K562 (cell line): Measurements from ENCODE around the gene DNAJA1. TPM values are rescaled to one million over a fixed set of nuclear protein-coding genes. Genes with fewer than 3 reads are reported as not detected.

ENCODE experiments used
- ATAC-seq: fragments of 200-7000 bp; cut with Tn5 transposase; 3 replicates; pipeline ENCODE4 v1.9.1; 2020; ENCODE audit warnings: moderate library complexity
- BruUV-seq: library from RNA; stranded (reverse); fragments of 400-500 nt; replicated peaks from 2 replicates; lab custom pipeline; 2021; lab: Mats Ljungman, UMichigan
- CTCF ChIA-PET: fragments of 300-600 bp; formaldehyde crosslinking; extraction: SDS; loops from one replicate; lab custom pipeline; 2021; ENCODE audit warnings: low intra/inter-chr PET ratio; lab: Yijun Ruan, JAX
- POLR2A ChIA-PET: fragments of 300-600, 350-650 bp; sonication (Branson Sonifier 250); formaldehyde crosslinking; extraction: SDS; loops from one replicate; lab custom pipeline; 2021; ENCODE audit warnings: antibody characterized with exemption, inconsistent platforms; lab: Yijun Ruan, JAX
- DNase-seq, 4 experiments: peaks; one replicate each; pipeline versions ENCODE4 v3.0.0 to v3.0.0-alpha.2; 2011 to 2018; ENCODE audit warnings: low spot score in 3 of 4, mixed read lengths in 3 of 4; ENCODE audit errors: extremely low read depth in 1 of 4
- FAIRE-seq: peaks from 2 replicates; lab custom pipeline; 2011; peaks lifted over from hg19 to GRCh38; lab: Jason Lieb, UNC
- H2AFZ ChIP-seq: 2 replicates; pipeline ENCODE4 v1.6.0; 2011; ENCODE audit warnings: low read depth, low read length, control low read depth, inconsistent platforms
- H3K27ac ChIP-seq: fragments of 200-600 bp; 3 replicates; pipeline ENCODE4 v1.8.0; 2011; ENCODE audit warnings: low read depth, mild to moderate bottlenecking, control low read depth, inconsistent platforms, low read length, moderate library complexity, mixed read lengths; ENCODE audit errors: extremely low read depth
- H3K27me3 ChIP-seq, 2 experiments: fragments of 300-600 bp in 1 of 2; 2 replicates in 1 of 2; 3 replicates in 1 of 2; pipeline versions ENCODE4 v1.6.0 to v1.8.0; 2011; ENCODE audit warnings: inconsistent platforms in 2 of 2, low read length in 2 of 2, mild to moderate bottlenecking in 1 of 2, mixed read lengths in 1 of 2, moderate library complexity in 1 of 2; ENCODE audit not compliant: control insufficient read depth in 2 of 2, insufficient read depth in 2 of 2
- H3K36me3 ChIP-seq: fragments of 300-600 bp; 3 replicates; pipeline ENCODE4 v1.8.0; 2011; ENCODE audit warnings: mild to moderate bottlenecking, low read length, inconsistent platforms; ENCODE audit not compliant: control insufficient read depth, insufficient read depth
- H3K4me1 ChIP-seq, 2 experiments: fragments of 200-600 bp in 1 of 2; replicated peaks in 1 of 2; 2 replicates in 1 of 2; 3 replicates in 1 of 2; pipeline versions ENCODE4 v1.5.1 to v1.8.0; 2011; ENCODE audit warnings: inconsistent platforms in 2 of 2, low read length in 2 of 2, mild to moderate bottlenecking in 1 of 2, mixed read lengths in 1 of 2, moderate library complexity in 1 of 2; ENCODE audit not compliant: control insufficient read depth in 2 of 2, insufficient read depth in 2 of 2
- H3K4me2 ChIP-seq: 2 replicates; pipeline ENCODE4 v1.6.1; 2011; ENCODE audit warnings: low read length, control low read depth, inconsistent platforms, mixed read lengths; ENCODE audit not compliant: insufficient read depth
- H3K4me3 ChIP-seq: fragments of 200-600 bp; sonication (generic), shearing (Covaris generic); 2 replicates; pipeline ENCODE4 v1.5.1; 2016; ENCODE audit warnings: control low read depth, inconsistent platforms
- H3K79me2 ChIP-seq: fragments of 200-600 bp; 3 replicates; pipeline ENCODE4 v1.8.0; 2011; ENCODE audit warnings: low read length, inconsistent platforms; ENCODE audit not compliant: control insufficient read depth, insufficient read depth
- H3K9ac ChIP-seq, 2 experiments: 2 replicates each; pipeline versions ENCODE4 v1.6.0 to v1.6.1; 2011; ENCODE audit warnings: low read depth in 2 of 2, low read length in 2 of 2, control low read depth in 1 of 2, inconsistent platforms in 1 of 2, mild to moderate bottlenecking in 1 of 2, mixed read lengths in 1 of 2; ENCODE audit not compliant: insufficient read depth in 1 of 2
- H3K9me1 ChIP-seq: one replicate; pipeline ENCODE4 v1.6.0; 2011; ENCODE audit warnings: inconsistent platforms, mild to moderate bottlenecking, low read length, moderate library complexity; ENCODE audit not compliant: control insufficient read depth, insufficient read depth
- H3K9me3 ChIP-seq: replicated peaks from 2 replicates; pipeline ENCODE4 v1.5.1; 2011; ENCODE audit warnings: low read depth, low read length, inconsistent platforms; ENCODE audit not compliant: control insufficient read depth, insufficient read depth
- H4K20me1 ChIP-seq: replicated peaks from 2 replicates; pipeline ENCODE4 v1.6.1; 2011; ENCODE audit warnings: low read length, inconsistent platforms, mixed read lengths; ENCODE audit not compliant: control insufficient read depth, insufficient read depth
- CBX8 ChIP-seq: fragments of 200-600 bp; sonication (generic); IDR thresholded peaks from 2 replicates; pipeline ENCODE4 v1.6.1; 2012; ENCODE audit warnings: borderline replicate concordance, mixed run types, low read depth, mild to moderate bottlenecking, moderate library complexity, mixed read lengths, low read length, control low read depth, inconsistent platforms; ENCODE audit not compliant: poor library complexity, severe bottlenecking; ENCODE audit errors: extremely low read depth
- CUX1 ChIP-seq: fragments of 200-800 bp; sonication (Bioruptor generic); IDR thresholded peaks from 2 replicates; pipeline ENCODE4 v1.6.1; 2016; ENCODE audit warnings: missing genetic modification characterization, missing compliant biosample characterization
- E2F5 ChIP-seq: sonication (generic); formaldehyde crosslinking; IDR thresholded peaks from 2 replicates; pipeline ENCODE4 v1.8.0; 2022; ENCODE audit warnings: mild to moderate bottlenecking, missing genetic modification reagents
- EP400 ChIP-seq: fragments of 450-650 bp; IDR thresholded peaks from 2 replicates; pipeline ENCODE4 v1.6.1; 2017; ENCODE audit warnings: antibody characterized with exemption, mild to moderate bottlenecking, moderate library complexity
- POU5F1 ChIP-seq: fragments of 150-350 bp; IDR thresholded peaks from 2 replicates; pipeline ENCODE4 v1.6.1; 2014; ENCODE audit warnings: borderline replicate concordance, low read length, low read depth, mild to moderate bottlenecking; ENCODE audit not compliant: partially characterized antibody
- YBX1 ChIP-seq: fragments of 450-650 bp; IDR thresholded peaks from 2 replicates; pipeline ENCODE4 v1.7.1; 2016; ENCODE audit warnings: mild to moderate bottlenecking
- ZFP36 ChIP-seq: fragments of 150-350 bp; IDR thresholded peaks from 2 replicates; pipeline ENCODE4 v1.6.1; 2018; ENCODE audit warnings: low read length, low read depth; ENCODE audit not compliant: partially characterized antibody
- ZNF143 ChIP-seq: sonication (generic); formaldehyde crosslinking; IDR thresholded peaks from 2 replicates; pipeline ENCODE4 v1.9.0; 2022; ENCODE audit warnings: mild to moderate bottlenecking, missing genetic modification reagents
- ZNF23 ChIP-seq: fragments of 250-450 bp; sonication (Bioruptor Pico); IDR thresholded peaks from 2 replicates; pipeline ENCODE4 v1.4.0; 2020; ENCODE audit warnings: mild to moderate bottlenecking
- WGBS: fragments of 100-300 bp; shearing (Covaris generic); methylation state at CpG from one replicate; pipeline ENCODE4 v1.1.6; 2016; ENCODE audit warnings: low coverage, mixed read lengths; ENCODE audit not compliant: insufficient coverage; ENCODE audit errors: missing lambda C conversion rate; 5-methylcytosine and 5-hydroxymethylcytosine counted together
- in situ Hi-C: fragments of 300-500 bp; cut with MboI; formaldehyde crosslinking; loops from 4 replicates; pipeline ENCODE4 v1.15.0; 2018; ENCODE audit warnings: inconsistent platforms, mixed read lengths
- intact Hi-C: fragments of 100-400 bp; cut with micrococcal nuclease; formaldehyde crosslinking; loops from 2 replicates; pipeline ENCODE4 v1.14.2; 2022
- polyA plus RNA-seq, 8 experiments: library from polyadenylated mRNA; depleted of rRNA in 4 of 8; stranded (reverse) in 5 of 8; unstranded in 3 of 8; fragments of >200 nt; fragmentation: Nextera tagmentation in 2 of 8; fragmentation: Illumina TruSeq in 1 of 8; extraction: Ambion mirVana in 2 of 8; extraction: Trizol in 1 of 8; gene quantifications; 2 replicates each; pipeline versions ENCODE4 v1.2.1 to v1.2.3, GENCODE V29; 2011 to 2014; ENCODE audit warnings: inconsistent platforms in 1 of 8, missing spikeins in 1 of 8
- total RNA-seq, 7 experiments: library from RNA; depleted of rRNA in 6 of 7; stranded (reverse); fragments of >200 nt in 6 of 7; fragmentation: Illumina TruSeq in 2 of 7; extraction: Trizol in 2 of 7; gene quantifications; 2 replicates each; pipeline versions ENCODE4 v1.2.1 to v1.2.3, GENCODE V29; 2011 to 2021; ENCODE audit warnings: low replicate concordance in 1 of 7

Gene DNAJA1
- total and polyA plus RNA-seq, 9 of the 15 experiments (the other 6 are each of a cell fraction or from before 2014, with no cell fraction given), result 109 to 359 (median 175) TPM

- WGBS, result 91% methylated on average over 5 of the region's 5 CpGs
- BruUV-seq, result no TSS peak
- ATAC-seq (no peak), FAIRE-seq (no peak), DNase-seq (no peak)
- Histone ChIP-seq H3K79me2 (peaks cover 80% of the 10 kb centered on the region), H3K27me3 (no peaks in the 10 kb centered on the region), H3K4me3 (no peak overlapping the region), H3K9ac (no peak overlapping the region), H3K4me1 (peaks cover 3 to 9% of the 10 kb centered on the region in 2 experiments; a peak in 4 of 5 replicates), H4K20me1 (peaks cover 12% of the 10 kb centered on the region; the same call in 1 of the 2 replicates), H3K9me1 (no peaks in the 10 kb centered on the region), H2AFZ (no peak overlapping the region), H3K36me3 (peaks cover 89% of the 10 kb centered on the region), H3K4me2 (no peak overlapping the region), H3K9me3 (no peaks in the 10 kb centered on the region), H3K27ac (no peak overlapping the region)
- in situ Hi-C loops (no loop called here), intact Hi-C loops (no loop called here)
- CTCF ChIA-PET, result no interaction called here
- POLR2A ChIA-PET, result interaction anchor here (0.9 to 1.2 kb wide), 2 partner anchors 9 to 18 kb away, joined by 4 read pairs; no protein-coding TSS in a partner anchor
- no peak for TF ChIP-seq ZNF23 (CRISPR knock-in tag)
- TF ChIP-seq ZNF143 (CRISPR knock-in tag), result no peak
Measured at GRCh38 chr9:33030285-33030684, 5.2 kb downstream of the DNAJA1 start.

- Histone ChIP-seq H3K4me2 (no peak overlapping the region), H3K36me3 (peaks cover 97% of the 10 kb centered on the region), H2AFZ (no peak overlapping the region), H3K9me3 (no peaks in the 10 kb centered on the region), H4K20me1 (0 out of 2 replicates have a peak, but pooled peaks cover 6% of the 10 kb centered on the region), H3K27ac (no peak overlapping the region), H3K27me3 (no peaks in the 10 kb centered on the region), H3K9me1 (no peaks in the 10 kb centered on the region), H3K4me3 (no peak overlapping the region), H3K4me1 (peaks cover 0 to 6% of the 10 kb centered on the region in 2 experiments; a peak in 4 of 5 replicates), H3K79me2 (peaks cover 59% of the 10 kb centered on the region), H3K9ac (no peak overlapping the region)
- no peak for ATAC-seq
- POLR2A ChIA-PET, result no interaction called here
- CTCF ChIA-PET, result no interaction called here
- no TSS peak for BruUV-seq
- intact Hi-C loops, result no loop called here
- in situ Hi-C loops, result no loop called here
- WGBS, result 63% methylated on average over 1 of the region's 1 CpG
- no peak for DNase-seq
- no peak for FAIRE-seq
- TF ChIP-seq ZFP36 (no peak), EP400 (no peak), CBX8 (no peak), YBX1 (no peak), POU5F1 (no peak), CUX1 (CRISPR knock-in tag) (no peak), E2F5 (CRISPR knock-in tag) (no peak)
Measured at GRCh38 chr9:33032292-33032691, 7.2 kb downstream of the DNAJA1 start.
